Stomach (tissue), 9 donors: ENCODE data around the gene FLVCR2. TPM values are rescaled to one million over a fixed set of nuclear protein-coding genes. Genes with fewer than 3 reads are reported as not detected.

ENCODE experiments used
- DNase-seq, 2 donors: peaks; one replicate each; pipeline versions ENCODE4 v3.0.0 to v3.0.0-alpha.2; 2013 to 2019
- H3K27ac ChIP-seq, 5 donors: fragments of 200-600 bp in 4 of 5; sonication (generic) in 4 of 5; one replicate each; pipeline ENCODE4 v1.5.1; 2013 to 2019; ENCODE audit warnings: mild to moderate bottlenecking in 1 of 5, moderate library complexity in 1 of 5
- H3K27me3 ChIP-seq, 3 donors: fragments of 200-600 bp; sonication (generic); one replicate each; pipeline ENCODE4 v1.5.1; 2017 to 2019; ENCODE audit warnings: mixed run types in 1 of 3
- H3K36me3 ChIP-seq, 4 donors: fragments of 200-600 bp; sonication (generic); 1 replicate in 3 of 4; 2 replicates in 1 of 4; pipeline ENCODE4 v1.5.1; 2016 to 2019
- H3K4me1 ChIP-seq, 4 donors: fragments of 200-600 bp; sonication (generic); one replicate each; pipeline ENCODE4 v1.5.1; 2016 to 2019
- H3K4me3 ChIP-seq, 4 donors: fragments of 200-600 bp; sonication (generic) in 3 of 4; one replicate each; pipeline ENCODE4 v1.5.1; 2016 to 2019; ENCODE audit warnings: mild to moderate bottlenecking in 1 of 4
- H3K9me3 ChIP-seq, 4 donors: fragments of 200-600 bp; sonication (generic); one replicate each; pipeline ENCODE4 v1.5.1; 2016 to 2019
- CTCF ChIP-seq, 7 experiments: fragments of 450-650 bp in 4 of 7; fragments of 200-600 bp in 3 of 7; sonication (generic) in 3 of 7; IDR thresholded peaks; one replicate each; pipeline ENCODE4 v1.5.1; 2016 to 2019; ENCODE audit warnings: antibody characterized with exemption in 7 of 7, control low read depth in 2 of 7, mild to moderate bottlenecking in 1 of 7
- EP300 ChIP-seq: sonication (generic); formaldehyde crosslinking; IDR thresholded peaks from one replicate; pipeline ENCODE4 v1.6.1; 2017; ENCODE audit warnings: antibody characterized with exemption
- POLR2A ChIP-seq, 4 donors: fragments of 450-650 bp; IDR thresholded peaks; one replicate each; pipeline ENCODE4 v1.6.1; 2016; ENCODE audit warnings: antibody characterized with exemption in 4 of 4, control low read depth in 2 of 4, mild to moderate bottlenecking in 1 of 4, moderate library complexity in 1 of 4
- POLR2AphosphoS5 ChIP-seq, 3 donors: sonication (generic); formaldehyde crosslinking; IDR thresholded peaks; one replicate each; pipeline ENCODE4 v1.6.1; 2016; ENCODE audit warnings: antibody characterized with exemption in 3 of 3
- WGBS, 5 donors: extraction: QIAGEN DNeasy Blood & Tissue Kit in 3 of 5; methylation state at CpG; one replicate each; pipeline versions ENCODE4 v1.1.5 to v1.1.7; 2013 to 2018; 5-methylcytosine and 5-hydroxymethylcytosine counted together
- intact Hi-C: fragments of 100-400 bp; cut with DNase I; formaldehyde crosslinking; loops from one replicate; pipeline ENCODE4 v1.15.1; 2023; ENCODE audit warnings: low total_unique reads
- polyA plus RNA-seq, 3 donors: library from polyadenylated mRNA; stranded (reverse); fragments of 200-250 nt; gene quantifications; one replicate each; pipeline ENCODE4 v1.2.3, GENCODE V29; 2013
- total RNA-seq, 5 donors: library from RNA; depleted of rRNA; stranded (reverse); fragments of >200 nt; gene quantifications; one replicate each; pipeline versions ENCODE4 v1.1.0 to v1.2.3, GENCODE V29; 2014 to 2016
- donor health status: healthy with polysubstance abuse.
- donor health status: Bipolar disorder and iron deficiency.
- donor health status: healthy.

The FLVCR2 gene
- total and polyA plus RNA-seq, 8 donors: 0.15 to 10.7 (median 0.95) TPM; not detected in 1

- 73 to 81% (median 77%) methylated on average over 7 of the region's 7 CpGs for WGBS, 5 donors
- H3K4me1 ChIP-seq: peaks cover 6 to 35% (median 12%) of the 10 kb centered on the region in 4 donors
- TF ChIP-seq EP300 (no peak), POLR2AphosphoS5 (IDR thresholded peaks at IDR 0.05) (no peak), POLR2A (IDR thresholded peaks at IDR 0.05) (no peak), CTCF (IDR thresholded peaks at IDR 0.05) (no peak)
- peak overlapping the region in 1 of 5 donors; percentile 2 for H3K27ac ChIP-seq
- intact Hi-C loops: no loop called here
- peaks cover 0 to 1% (median 0%) of the 10 kb centered on the region in 3 donors for H3K27me3 ChIP-seq
- no peaks in the 10 kb centered on the region for H3K9me3 ChIP-seq
- no peak for DNase-seq
- H3K36me3 ChIP-seq: no peaks in the 10 kb centered on the region
- no peak overlapping the region for H3K4me3 ChIP-seq
These were observed 38.0 kb upstream of the FLVCR2 start for GRCh38 chr14:75540479-75540851.

GRCh38 chr14:75542588-75543091, 35.8 kb upstream of the FLVCR2 start:
- peak; percentile 67 to 82 for DNase-seq
- whole genome bisulfite sequencing, 5 donors: 6 to 21% (median 13%) methylated on average over 10 of the region's 10 CpGs
- peaks cover 6 to 27% (median 12%) of the 10 kb centered on the region in 4 donors for H3K4me1 ChIP-seq
- peaks cover 0 to 5% (median 2%) of the 10 kb centered on the region in 4 donors for H3K36me3 ChIP-seq
- H3K27ac ChIP-seq: peak overlapping the region; percentile 54 to 87 (median 67)
- H3K27me3 ChIP-seq: peaks cover 0 to 13% (median 0%) of the 10 kb centered on the region in 3 donors
- H3K4me3 ChIP-seq: peak overlapping the region in 2 of 4 donors; percentile 1 to 11
- no peak for TF ChIP-seq CTCF (IDR thresholded peaks at IDR 0.05)
- no peak for TF ChIP-seq EP300
- peak in 2 of 3 donors; percentile 21 to 32 for TF ChIP-seq POLR2AphosphoS5 (IDR thresholded peaks at IDR 0.05)
- TF ChIP-seq POLR2A (IDR thresholded peaks at IDR 0.05): no peak
- intact Hi-C loops: no loop called here
- no peaks in the 10 kb centered on the region for H3K9me3 ChIP-seq

GRCh38 chr14:75543253-75543652, 35.2 kb upstream of the FLVCR2 start:
- Histone ChIP-seq H3K9me3 (no peaks in the 10 kb centered on the region), H3K27me3 (peaks cover 0 to 13% (median 0%) of the 10 kb centered on the region in 3 donors), H3K4me1 (peaks cover 6 to 27% (median 12%) of the 10 kb centered on the region in 4 donors), H3K36me3 (peaks cover 0 to 5% (median 2%) of the 10 kb centered on the region in 4 donors), H3K4me3 (peak overlapping the region in 2 of 4 donors; percentile 1 to 11), H3K27ac (peak overlapping the region; percentile 54 to 87 (median 67))
- intact Hi-C loops: no loop called here
- TF ChIP-seq POLR2AphosphoS5 (IDR thresholded peaks at IDR 0.05): no peak
- TF ChIP-seq CTCF (IDR thresholded peaks at IDR 0.05): no peak
- no peak for TF ChIP-seq POLR2A (IDR thresholded peaks at IDR 0.05)
- no peak for TF ChIP-seq EP300
- DNase-seq: no peak
- WGBS, 5 donors: 38 to 65% (median 44%) methylated on average over 4 of the region's 4 CpGs

GRCh38 chr14:75543786-75544185, 34.6 kb upstream of the FLVCR2 start:
- H3K4me3 ChIP-seq: no peak overlapping the region
- H3K27ac ChIP-seq: peak overlapping the region in 3 of 5 donors; percentile 67 to 87 (median 85)
- peaks cover 6 to 27% (median 12%) of the 10 kb centered on the region in 4 donors for H3K4me1 ChIP-seq
- peaks cover 0 to 5% (median 2%) of the 10 kb centered on the region in 4 donors for H3K36me3 ChIP-seq
- TF ChIP-seq POLR2A (IDR thresholded peaks at IDR 0.05) (no peak), POLR2AphosphoS5 (IDR thresholded peaks at IDR 0.05) (no peak), CTCF (IDR thresholded peaks at IDR 0.05) (no peak), EP300 (no peak)
- peaks cover 0 to 13% (median 0%) of the 10 kb centered on the region in 3 donors for H3K27me3 ChIP-seq
- WGBS, 5 donors: 78 to 88% (median 84%) methylated on average over 2 of the region's 2 CpGs
- no peaks in the 10 kb centered on the region for H3K9me3 ChIP-seq
- no peak for DNase-seq
- intact Hi-C loops: no loop called here
